Nephron (organoid): Measurements from ENCODE around the gene ENC1.

ENCODE experiments used
- H3K27ac Mint-ChIP-seq, 3 experiments: 2 replicates each; pipeline ENCODE4 v1.8.0; 2020; ENCODE audit warnings: mixed read lengths in 3 of 3, mild to moderate bottlenecking in 2 of 3, moderate library complexity in 1 of 3
- H3K27me3 Mint-ChIP-seq: 2 replicates; pipeline ENCODE4 v1.8.0; 2021; ENCODE audit warnings: low read depth, mild to moderate bottlenecking, moderate library complexity, mixed read lengths
- H3K36me3 Mint-ChIP-seq: 2 replicates; pipeline ENCODE4 v1.8.0; 2020; ENCODE audit warnings: low read depth, mixed read lengths
- H3K4me1 Mint-ChIP-seq: 2 replicates; pipeline ENCODE4 v1.8.0; 2020; ENCODE audit warnings: mixed read lengths
- H3K4me3 Mint-ChIP-seq, 3 experiments: 2 replicates each; pipeline ENCODE4 v1.8.0; 2020; ENCODE audit warnings: mild to moderate bottlenecking in 3 of 3, mixed read lengths in 3 of 3, moderate library complexity in 2 of 3
- H3K9me3 Mint-ChIP-seq: 2 replicates; pipeline ENCODE4 v1.8.0; 2020; ENCODE audit warnings: mixed read lengths
- TF ChIP-seq, protein P1 (sequence below), 3 experiments: fragments of 200-600 bp; sonication (generic); IDR thresholded peaks; one replicate each; pipeline ENCODE4 v1.5.0; 2021; ENCODE audit warnings: antibody characterized with exemption in 3 of 3; ENCODE audit not compliant: unreplicated experiment in 3 of 3

ENC1 gene

DNA sequence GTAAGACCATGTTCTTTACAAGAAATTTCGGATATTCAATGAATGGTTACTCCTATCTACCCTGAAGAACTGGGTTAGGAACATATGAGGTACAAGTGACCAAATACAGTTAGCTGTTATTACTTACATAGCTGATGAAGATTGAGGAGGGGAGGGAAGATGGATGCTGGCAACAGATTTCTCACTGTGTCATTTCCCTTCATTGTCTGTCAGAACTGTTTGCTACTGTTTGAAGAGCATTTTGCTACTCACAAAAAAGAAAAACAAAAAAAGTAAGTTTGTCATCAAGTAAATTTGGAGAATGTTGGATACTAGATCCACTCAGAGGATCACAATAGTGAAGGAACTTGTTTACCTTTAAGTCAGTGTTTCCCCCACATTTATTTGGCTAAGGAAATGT, 53.7 kb downstream of the ENC1 start:
- TF ChIP-seq, protein P1, sequence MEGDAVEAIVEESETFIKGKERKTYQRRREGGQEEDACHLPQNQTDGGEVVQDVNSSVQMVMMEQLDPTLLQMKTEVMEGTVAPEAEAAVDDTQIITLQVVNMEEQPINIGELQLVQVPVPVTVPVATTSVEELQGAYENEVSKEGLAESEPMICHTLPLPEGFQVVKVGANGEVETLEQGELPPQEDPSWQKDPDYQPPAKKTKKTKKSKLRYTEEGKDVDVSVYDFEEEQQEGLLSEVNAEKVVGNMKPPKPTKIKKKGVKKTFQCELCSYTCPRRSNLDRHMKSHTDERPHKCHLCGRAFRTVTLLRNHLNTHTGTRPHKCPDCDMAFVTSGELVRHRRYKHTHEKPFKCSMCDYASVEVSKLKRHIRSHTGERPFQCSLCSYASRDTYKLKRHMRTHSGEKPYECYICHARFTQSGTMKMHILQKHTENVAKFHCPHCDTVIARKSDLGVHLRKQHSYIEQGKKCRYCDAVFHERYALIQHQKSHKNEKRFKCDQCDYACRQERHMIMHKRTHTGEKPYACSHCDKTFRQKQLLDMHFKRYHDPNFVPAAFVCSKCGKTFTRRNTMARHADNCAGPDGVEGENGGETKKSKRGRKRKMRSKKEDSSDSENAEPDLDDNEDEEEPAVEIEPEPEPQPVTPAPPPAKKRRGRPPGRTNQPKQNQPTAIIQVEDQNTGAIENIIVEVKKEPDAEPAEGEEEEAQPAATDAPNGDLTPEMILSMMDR (IDR thresholded peaks at IDR 0.05; ENCODE audit: unreplicated experiment in 3 of 3), result no peak
- Mint-ChIP-seq H3K4me3 (no peak overlapping the region), H3K4me1 (peaks cover 6% of the 10 kb centered on the region), H3K27me3 (peaks cover 5% of the 10 kb centered on the region), H3K27ac (no peak overlapping the region), H3K36me3 (no peaks in the 10 kb centered on the region), H3K9me3 (no peaks in the 10 kb centered on the region)

DNA sequence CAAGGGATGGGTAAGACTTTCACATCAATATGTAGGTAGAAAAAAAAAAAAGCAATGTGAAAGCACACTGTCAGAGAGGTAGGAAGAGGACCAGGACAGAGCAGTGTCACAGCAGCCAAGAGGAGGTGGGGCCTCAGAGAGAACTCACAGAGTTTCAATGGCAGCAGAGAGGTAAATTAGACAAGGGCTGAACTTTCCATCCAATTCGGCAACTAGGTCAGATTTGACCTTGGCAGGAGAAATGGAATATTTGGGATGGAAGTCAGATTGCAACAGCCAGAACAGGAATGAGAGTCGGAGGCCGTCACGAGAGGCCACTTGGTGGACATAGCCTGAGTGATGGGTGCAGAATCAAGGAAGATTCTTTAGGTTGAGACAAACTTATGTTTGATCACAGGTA, 57.7 kb downstream of the ENC1 start:
- Mint-ChIP-seq H3K4me3 (no peak overlapping the region), H3K27me3 (peaks cover 5% of the 10 kb centered on the region), H3K9me3 (no peaks in the 10 kb centered on the region), H3K4me1 (peaks cover 3% of the 10 kb centered on the region), H3K36me3 (no peaks in the 10 kb centered on the region), H3K27ac (no peak overlapping the region)
- TF ChIP-seq, protein P1 (IDR thresholded peaks at IDR 0.05; ENCODE audit: unreplicated experiment in 3 of 3), result no peak

- Mint-ChIP-seq H3K27ac (peak overlapping the region in 2 of 3 experiments; percentile 28 to 41), H3K36me3 (no peaks in the 10 kb centered on the region), H3K9me3 (no peaks in the 10 kb centered on the region), H3K27me3 (peaks cover 9% of the 10 kb centered on the region), H3K4me1 (peaks cover 2% of the 10 kb centered on the region), H3K4me3 (no peak overlapping the region)
- TF ChIP-seq, protein P1 (IDR thresholded peaks at IDR 0.05; ENCODE audit: unreplicated experiment in 3 of 3), result no peak
Observed at GRCh38 chr5:74581988-74582365, 58.6 kb downstream of the ENC1 start.

GRCh38 chr5:74580729-74581109, 59.8 kb downstream of the ENC1 start:
- H3K27ac Mint-ChIP-seq, result peak overlapping the region in 2 of 3 experiments; percentile 68 to 80
- TF ChIP-seq, protein P1 (IDR thresholded peaks at IDR 0.05; ENCODE audit: unreplicated experiment in 3 of 3), result no peak

DNA sequence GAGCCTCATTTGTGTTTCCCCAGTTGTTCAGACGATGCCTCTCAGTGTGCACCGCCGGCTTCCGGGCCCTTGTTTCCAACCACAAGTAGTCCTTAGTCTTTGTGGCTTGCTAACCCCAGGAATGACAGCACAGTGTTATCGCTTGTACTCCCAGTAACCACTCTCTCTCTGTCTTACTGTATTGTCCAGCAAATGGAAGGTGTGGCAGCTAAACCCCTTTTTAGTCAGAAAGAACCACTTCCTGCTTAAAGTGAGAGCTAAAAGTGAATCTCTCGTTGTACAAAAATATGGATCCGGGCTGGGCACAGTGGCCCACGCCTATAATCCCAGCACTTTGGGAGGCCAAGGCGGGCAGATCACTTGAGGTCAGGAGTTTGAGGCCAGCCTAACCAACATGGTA, 61.3 kb downstream of the ENC1 start:
- TF ChIP-seq, protein P1 (IDR thresholded peaks at IDR 0.05; ENCODE audit: unreplicated experiment in 3 of 3), result no peak

More at GRCh38 chr5:74580729-74581109, 59.8 kb downstream of the ENC1 start:
- Mint-ChIP-seq H3K4me1 (peaks cover 12% of the 10 kb centered on the region), H3K36me3 (no peaks in the 10 kb centered on the region), H3K27me3 (peaks cover 5% of the 10 kb centered on the region), H3K9me3 (no peaks in the 10 kb centered on the region), H3K4me3 (no peak overlapping the region)

DNA sequence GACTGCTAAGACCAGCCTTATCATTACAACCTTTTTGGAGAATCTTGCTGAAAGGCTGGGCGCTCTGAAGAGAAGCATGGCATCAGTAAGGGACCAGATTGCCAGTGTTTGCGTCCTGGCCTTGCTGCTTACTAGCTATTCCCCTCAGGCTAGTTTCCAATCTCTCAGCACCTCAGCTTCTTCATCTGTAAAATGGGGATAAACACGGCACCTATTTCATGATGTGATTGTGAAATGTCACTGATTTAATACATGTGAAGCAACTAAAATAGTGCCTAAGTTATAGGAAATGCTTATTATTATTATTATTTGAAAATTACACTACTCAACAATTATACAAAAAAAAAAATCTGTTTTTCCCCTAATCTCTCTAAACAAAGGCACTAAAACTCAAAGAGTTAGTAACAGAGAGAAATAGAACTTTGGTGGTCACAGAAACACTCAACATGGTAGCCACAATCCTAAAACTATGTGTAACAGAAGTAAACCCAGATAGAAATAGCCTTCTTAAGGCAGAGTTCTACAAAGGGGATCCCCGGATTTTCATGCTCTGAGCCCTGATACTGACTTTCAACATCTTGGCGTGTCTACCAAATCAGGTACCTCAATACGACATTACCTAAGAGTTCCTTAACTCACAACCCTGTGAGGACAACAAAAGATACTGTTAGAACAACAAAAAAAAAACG, 62.0 kb downstream of the ENC1 start:
- Mint-ChIP-seq H3K27me3 (peaks cover 4% of the 10 kb centered on the region), H3K36me3 (no peaks in the 10 kb centered on the region), H3K4me1 (peaks cover 24% of the 10 kb centered on the region), H3K4me3 (no peak overlapping the region), H3K27ac (peak overlapping the region in 1 of 3 experiments; percentile 26), H3K9me3 (no peaks in the 10 kb centered on the region)
- TF ChIP-seq, protein P1 (IDR thresholded peaks at IDR 0.05; ENCODE audit: unreplicated experiment in 3 of 3), result no peak

More for the DNA sequence above, 61.3 kb downstream of the ENC1 start:
- no peaks in the 10 kb centered on the region for H3K36me3 Mint-ChIP-seq
- no peaks in the 10 kb centered on the region for H3K9me3 Mint-ChIP-seq
- peaks cover 4% of the 10 kb centered on the region for H3K27me3 Mint-ChIP-seq
- H3K27ac Mint-ChIP-seq, result peak overlapping the region in 1 of 3 experiments; percentile 26
- H3K4me3 Mint-ChIP-seq, result no peak overlapping the region
- peaks cover 17% of the 10 kb centered on the region for H3K4me1 Mint-ChIP-seq
